Progenitor cell of endocrine pancreas (in vitro differentiated cells): ENCODE data around the gene NBAS. TPM values are rescaled to one million over a fixed set of nuclear protein-coding genes. Genes with fewer than 3 reads are reported as not detected.

Source experiments
- DNase-seq: peaks from one replicate; pipeline ENCODE4 v3.0.0; 2021; ENCODE audit warnings: low spot score; ENCODE audit not compliant: unreplicated experiment
- H3K27ac Mint-ChIP-seq: 2 replicates; pipeline ENCODE4 v1.8.0; 2021; ENCODE audit warnings: mild to moderate bottlenecking, moderate library complexity, mixed read lengths
- H3K27me3 Mint-ChIP-seq: 2 replicates; pipeline ENCODE4 v1.8.0; 2021; ENCODE audit warnings: mixed read lengths
- H3K36me3 Mint-ChIP-seq: 2 replicates; pipeline ENCODE4 v1.8.0; 2022; ENCODE audit warnings: mixed read lengths; ENCODE audit not compliant: insufficient read depth
- H3K4me1 Mint-ChIP-seq: 2 replicates; pipeline ENCODE4 v1.8.0; 2021; ENCODE audit warnings: low read depth, mixed read lengths
- H3K4me3 Mint-ChIP-seq: 2 replicates; pipeline ENCODE4 v1.8.0; 2021; ENCODE audit warnings: low read depth, mild to moderate bottlenecking, moderate library complexity, mixed read lengths
- H3K9me3 Mint-ChIP-seq: 2 replicates; pipeline ENCODE4 v1.8.0; 2021; ENCODE audit warnings: low read depth, mixed read lengths
- CTCF ChIP-seq: fragments of 200-600 bp; sonication (generic); IDR thresholded peaks from one replicate; pipeline ENCODE4 v1.5.0; 2021; ENCODE audit warnings: antibody characterized with exemption, mild to moderate bottlenecking; ENCODE audit not compliant: unreplicated experiment
- total RNA-seq: library from RNA; stranded (reverse); gene quantifications from 2 replicates; pipeline ENCODE4 v1.2.1, GENCODE V29; 2021

Gene NBAS
- total RNA-seq, 1 donor from 2014 or later: 63.0 TPM

- peaks cover 3% of the 10 kb centered on the region for H3K9me3 Mint-ChIP-seq
- peak; percentile 79 for TF ChIP-seq CTCF
- peaks cover 10% of the 10 kb centered on the region for H3K4me1 Mint-ChIP-seq
- peak; percentile 35 for DNase-seq
- no peaks in the 10 kb centered on the region for H3K36me3 Mint-ChIP-seq
- H3K27ac Mint-ChIP-seq: no peak overlapping the region
- H3K27me3 Mint-ChIP-seq: no peaks in the 10 kb centered on the region
- H3K4me3 Mint-ChIP-seq: no peak overlapping the region
Measured at GRCh38 chr2:15588329-15588919, 27.3 kb upstream of the NBAS start.

GRCh38 chr2:15584767-15585469 lies 23.8 kb upstream of the NBAS start:
- H3K36me3 Mint-ChIP-seq: no peaks in the 10 kb centered on the region
- H3K27me3 Mint-ChIP-seq: no peaks in the 10 kb centered on the region
- peaks cover 3% of the 10 kb centered on the region for H3K9me3 Mint-ChIP-seq
- no peak for TF ChIP-seq CTCF
- H3K4me1 Mint-ChIP-seq: no peaks in the 10 kb centered on the region
- no peak overlapping the region for H3K4me3 Mint-ChIP-seq
- H3K27ac Mint-ChIP-seq: no peak overlapping the region
- no peak for DNase-seq

DNA sequence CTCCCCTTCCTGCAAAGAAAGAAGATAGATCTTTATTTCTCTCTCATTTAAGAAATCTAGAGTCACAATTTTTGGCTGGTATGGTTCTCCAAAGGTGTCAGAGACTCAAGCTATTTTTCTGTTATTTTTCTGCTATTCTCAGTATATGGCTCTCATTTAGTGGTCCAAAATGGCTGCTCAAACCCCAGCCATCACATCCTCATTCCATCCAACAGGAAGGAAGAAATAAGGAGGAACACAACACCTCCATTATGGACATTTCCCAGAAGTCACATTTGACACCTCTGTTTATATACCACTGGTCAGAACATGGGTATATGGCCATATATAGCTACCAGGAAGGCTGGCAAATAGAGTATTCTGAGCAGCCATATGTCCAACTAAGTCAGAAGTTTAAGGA lies 23.2 kb upstream of the NBAS start:
- no peaks in the 10 kb centered on the region for H3K27me3 Mint-ChIP-seq
- no peak overlapping the region for H3K4me3 Mint-ChIP-seq
- H3K27ac Mint-ChIP-seq: no peak overlapping the region

DNA sequence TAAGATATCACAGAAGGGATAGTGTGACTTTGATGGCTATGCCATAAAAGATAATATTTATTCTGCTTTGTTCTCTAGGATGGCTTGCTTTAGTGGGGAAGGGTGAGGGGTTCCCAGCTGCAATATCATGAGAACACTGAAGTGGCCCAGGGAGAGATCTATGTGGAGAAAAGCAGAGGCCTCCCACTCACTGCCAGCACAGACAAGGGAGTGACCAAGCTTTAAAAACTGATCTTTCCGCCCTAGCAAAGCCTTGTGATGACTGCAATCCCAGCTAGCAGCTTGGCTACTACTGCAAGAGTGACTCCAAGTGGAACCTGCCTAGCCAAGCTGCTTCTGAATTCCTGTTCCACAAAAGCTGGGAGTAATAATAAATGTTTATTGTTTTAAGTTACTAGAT lies 22.7 kb upstream of the NBAS start:
- H3K9me3 Mint-ChIP-seq: peaks cover 3% of the 10 kb centered on the region
- no peak for DNase-seq
- no peaks in the 10 kb centered on the region for H3K36me3 Mint-ChIP-seq
- no peaks in the 10 kb centered on the region for H3K27me3 Mint-ChIP-seq
- H3K4me3 Mint-ChIP-seq: no peak overlapping the region
- TF ChIP-seq CTCF: no peak
- H3K4me1 Mint-ChIP-seq: peaks cover 3% of the 10 kb centered on the region
- no peak overlapping the region for H3K27ac Mint-ChIP-seq

More for the DNA sequence above, 23.2 kb upstream of the NBAS start:
- Mint-ChIP-seq H3K36me3 (no peaks in the 10 kb centered on the region), H3K9me3 (peaks cover 3% of the 10 kb centered on the region), H3K4me1 (peaks cover 3% of the 10 kb centered on the region)
- TF ChIP-seq CTCF: no peak
- no peak for DNase-seq

DNA sequence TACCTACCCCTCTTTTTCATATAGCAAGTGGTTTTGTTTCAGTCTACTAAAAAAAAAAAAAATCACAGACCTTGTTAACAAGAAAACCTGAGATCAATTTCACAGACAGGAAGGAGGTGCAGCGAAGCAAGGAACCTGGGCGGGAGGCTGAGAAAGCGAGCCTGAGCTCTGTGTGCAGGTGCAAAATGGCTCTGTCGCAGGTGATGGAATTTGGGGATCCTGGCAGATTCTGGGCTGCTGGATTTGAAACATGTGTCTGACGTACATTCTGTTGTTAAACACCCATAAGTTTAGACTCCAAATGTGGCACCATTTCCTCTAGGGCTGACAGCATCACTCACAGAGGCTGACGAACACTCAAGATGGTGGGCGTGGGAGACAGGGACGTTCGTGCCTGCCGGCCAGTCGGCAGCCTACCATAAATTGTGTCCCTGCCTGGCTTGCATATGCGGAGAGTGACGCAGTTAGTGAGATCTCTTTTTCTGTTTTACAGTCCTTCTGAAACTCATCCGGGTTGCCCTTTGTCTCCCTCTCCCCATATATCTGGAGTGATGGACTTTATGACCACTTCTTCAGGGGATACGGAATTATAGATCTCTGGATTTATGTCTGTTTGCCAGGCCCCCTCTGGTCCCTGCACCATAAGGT lies 21.7 kb upstream of the NBAS start:
- no peaks in the 10 kb centered on the region for H3K36me3 Mint-ChIP-seq
- no peaks in the 10 kb centered on the region for H3K27me3 Mint-ChIP-seq
- no peak for DNase-seq
- peaks cover 3% of the 10 kb centered on the region for H3K4me1 Mint-ChIP-seq
- no peak overlapping the region for H3K27ac Mint-ChIP-seq
- H3K9me3 Mint-ChIP-seq: peaks cover 3% of the 10 kb centered on the region
- no peak for TF ChIP-seq CTCF
- no peak overlapping the region for H3K4me3 Mint-ChIP-seq
